HepG2 (cell line): ENCODE results near the gene SETD1A. TPM values are rescaled to one million over a fixed set of nuclear protein-coding genes. Genes with fewer than 3 reads are reported as not detected.

Source experiments
- CBX2 ChIP-seq, 2 experiments: fragments of 200-600 bp in 1 of 2; sonication (generic); formaldehyde crosslinking in 1 of 2; IDR thresholded peaks; 2 replicates each; pipeline versions ENCODE4 v1.7.0 to v1.8.1; 2018 to 2022; ENCODE audit warnings: low read depth in 2 of 2, low read length in 1 of 2, mild to moderate bottlenecking in 1 of 2, missing genetic modification reagents in 1 of 2
- CEBPG ChIP-seq: IDR thresholded peaks from 2 replicates; pipeline ENCODE4 v1.6.1; 2016
- JUND ChIP-seq: sonication (generic); formaldehyde crosslinking; IDR thresholded peaks from 2 replicates; pipeline ENCODE4 v1.8.0; 2022; ENCODE audit warnings: mild to moderate bottlenecking, missing genetic modification reagents
- RBM39 ChIP-seq: fragments of 200-400 bp; formaldehyde crosslinking; IDR thresholded peaks from one replicate; pipeline ENCODE4 v1.6.1; 2018; ENCODE audit warnings: antibody characterized with exemption, mild to moderate bottlenecking, low read depth, low read length; ENCODE audit not compliant: poor library complexity, severe bottlenecking
- RFXAP ChIP-seq: sonication (generic); formaldehyde crosslinking; IDR thresholded peaks from 2 replicates; pipeline ENCODE4 v1.4.0; 2020; ENCODE audit warnings: missing genetic modification reagents, borderline replicate concordance
- THAP8 ChIP-seq: sonication (generic); formaldehyde crosslinking; IDR thresholded peaks from 2 replicates; pipeline ENCODE4 v1.5.1; 2020; ENCODE audit warnings: missing genetic modification reagents, mild to moderate bottlenecking, borderline replicate concordance
- YEATS2 ChIP-seq: sonication (generic); formaldehyde crosslinking; IDR thresholded peaks from 2 replicates; pipeline ENCODE4 v1.4.0; 2020; ENCODE audit warnings: missing genetic modification reagents, borderline replicate concordance
- ZEB1 ChIP-seq: IDR thresholded peaks from 2 replicates; pipeline ENCODE4 v1.6.1; 2012; ENCODE audit warnings: mild to moderate bottlenecking, low read depth, inconsistent platforms; ENCODE audit not compliant: insufficient replicate concordance
- ZNF33B ChIP-seq: sonication (generic); formaldehyde crosslinking; IDR thresholded peaks from 2 replicates; pipeline ENCODE4 v1.5.1; 2020; ENCODE audit warnings: mild to moderate bottlenecking, missing genetic modification reagents
- ZNF615 ChIP-seq: sonication (generic); formaldehyde crosslinking; IDR thresholded peaks from 2 replicates; pipeline ENCODE4 v1.5.0; 2020; ENCODE audit warnings: mild to moderate bottlenecking, missing genetic modification reagents, borderline replicate concordance
- polyA plus RNA-seq, 8 experiments: library from polyadenylated mRNA; depleted of rRNA in 3 of 8; stranded (reverse) in 7 of 8; unstranded in 1 of 8; fragments of >200 nt; fragmentation: Illumina TruSeq in 4 of 8; extraction: Trizol in 4 of 8; gene quantifications; 2 replicates each; pipeline versions ENCODE4 v1.2.1 to v1.2.3, GENCODE V29; 2011 to 2016; ENCODE audit warnings: low read depth in 4 of 8, missing spikeins in 1 of 8, mixed read lengths in 1 of 8; ENCODE audit not compliant: insufficient read depth in 1 of 8
- total RNA-seq, 5 experiments: library from RNA; depleted of rRNA; stranded (reverse); fragments of >200 nt; fragmentation: Illumina TruSeq; extraction: Trizol; gene quantifications; 2 replicates each; pipeline ENCODE4 v1.2.3, GENCODE V29; 2016; ENCODE audit warnings: low read depth in 1 of 5
- TF ChIP-seq, protein P1 (sequence below), 2 experiments: fragments of 450-650 bp in 1 of 2; sonication (generic) in 1 of 2; formaldehyde crosslinking in 1 of 2; IDR thresholded peaks; 2 replicates each; pipeline versions ENCODE4 v1.6.1 to v1.8.0; 2016 to 2022; ENCODE audit warnings: antibody characterized with exemption in 1 of 2, mild to moderate bottlenecking in 1 of 2, missing genetic modification reagents in 1 of 2
- TF ChIP-seq, protein P2 (sequence below): sonication (generic); formaldehyde crosslinking; IDR thresholded peaks from 2 replicates; pipeline ENCODE4 v1.4.0; 2020; ENCODE audit warnings: missing genetic modification reagents, borderline replicate concordance
- TF ChIP-seq, protein P3 (sequence below): IDR thresholded peaks from 2 replicates; pipeline ENCODE4 v1.6.1; 2012; ENCODE audit warnings: inconsistent platforms
- TF ChIP-seq, protein P4 (sequence below): sonication (generic); formaldehyde crosslinking; IDR thresholded peaks from 2 replicates; pipeline ENCODE4 v1.4.0; 2020; ENCODE audit warnings: missing genetic modification reagents, low read depth, mild to moderate bottlenecking, borderline replicate concordance

The SETD1A gene
- total and polyA plus RNA-seq, 2 of the 13 experiments (the other 11 are each of a cell fraction or from before 2014, with no cell fraction given), result 3.8 to 5.6 TPM

DNA sequence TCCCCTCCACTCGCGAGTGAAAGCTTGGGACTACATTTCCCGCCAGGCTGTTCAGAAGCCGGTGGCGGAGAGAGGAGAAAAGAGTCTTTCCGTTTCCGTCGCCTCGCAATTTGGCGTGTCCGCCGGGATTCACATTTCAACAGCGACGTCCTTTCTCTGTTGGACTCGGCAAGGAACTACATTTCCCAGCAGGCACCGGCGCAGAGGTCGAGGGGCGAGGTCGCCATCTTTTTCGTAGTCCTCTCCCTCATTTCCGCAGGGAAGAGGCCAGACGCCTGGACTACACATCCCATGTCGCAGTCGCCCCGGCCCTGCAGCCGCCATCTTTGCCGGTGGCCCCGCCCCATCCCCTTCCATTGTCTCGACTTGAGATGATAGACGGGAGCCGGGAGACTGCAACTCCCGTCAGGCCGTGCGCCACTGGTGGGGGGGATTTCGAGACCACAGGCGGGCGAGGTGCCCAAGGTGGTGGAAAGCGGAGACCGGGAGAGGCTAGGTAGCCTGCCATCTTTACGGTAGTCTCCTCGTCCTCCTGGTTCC, 35.1 kb upstream of the SETD1A start (continued):
- TF ChIP-seq, protein P1, sequence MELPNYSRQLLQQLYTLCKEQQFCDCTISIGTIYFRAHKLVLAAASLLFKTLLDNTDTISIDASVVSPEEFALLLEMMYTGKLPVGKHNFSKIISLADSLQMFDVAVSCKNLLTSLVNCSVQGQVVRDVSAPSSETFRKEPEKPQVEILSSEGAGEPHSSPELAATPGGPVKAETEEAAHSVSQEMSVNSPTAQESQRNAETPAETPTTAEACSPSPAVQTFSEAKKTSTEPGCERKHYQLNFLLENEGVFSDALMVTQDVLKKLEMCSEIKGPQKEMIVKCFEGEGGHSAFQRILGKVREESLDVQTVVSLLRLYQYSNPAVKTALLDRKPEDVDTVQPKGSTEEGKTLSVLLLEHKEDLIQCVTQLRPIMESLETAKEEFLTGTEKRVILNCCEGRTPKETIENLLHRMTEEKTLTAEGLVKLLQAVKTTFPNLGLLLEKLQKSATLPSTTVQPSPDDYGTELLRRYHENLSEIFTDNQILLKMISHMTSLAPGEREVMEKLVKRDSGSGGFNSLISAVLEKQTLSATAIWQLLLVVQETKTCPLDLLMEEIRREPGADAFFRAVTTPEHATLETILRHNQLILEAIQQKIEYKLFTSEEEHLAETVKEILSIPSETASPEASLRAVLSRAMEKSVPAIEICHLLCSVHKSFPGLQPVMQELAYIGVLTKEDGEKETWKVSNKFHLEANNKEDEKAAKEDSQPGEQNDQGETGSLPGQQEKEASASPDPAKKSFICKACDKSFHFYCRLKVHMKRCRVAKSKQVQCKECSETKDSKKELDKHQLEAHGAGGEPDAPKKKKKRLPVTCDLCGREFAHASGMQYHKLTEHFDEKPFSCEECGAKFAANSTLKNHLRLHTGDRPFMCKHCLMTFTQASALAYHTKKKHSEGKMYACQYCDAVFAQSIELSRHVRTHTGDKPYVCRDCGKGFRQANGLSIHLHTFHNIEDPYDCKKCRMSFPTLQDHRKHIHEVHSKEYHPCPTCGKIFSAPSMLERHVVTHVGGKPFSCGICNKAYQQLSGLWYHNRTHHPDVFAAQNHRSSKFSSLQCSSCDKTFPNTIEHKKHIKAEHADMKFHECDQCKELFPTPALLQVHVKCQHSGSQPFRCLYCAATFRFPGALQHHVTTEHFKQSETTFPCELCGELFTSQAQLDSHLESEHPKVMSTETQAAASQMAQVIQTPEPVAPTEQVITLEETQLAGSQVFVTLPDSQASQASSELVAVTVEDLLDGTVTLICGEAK (IDR thresholded peaks at IDR 0.05), result peak; percentile 77
- TF ChIP-seq, protein P1 (CRISPR knock-in tag; IDR thresholded peaks at IDR 0.05), result peak; percentile 34; the same call in 1 of the 2 replicates
- TF ChIP-seq CBX2 (IDR thresholded peaks at IDR 0.05; ENCODE audit: low read depth, low read length) (no peak; the same call in 1 of the 2 replicates), CBX2 (CRISPR knock-in tag; IDR thresholded peaks at IDR 0.05; ENCODE audit: low read depth) (no peak), JUND (no peak; the same call in 1 of the 2 replicates), ZEB1 (no peak), ZNF615 (CRISPR knock-in tag) (no peak), ZNF33B (no peak), THAP8 (no peak; the same call in 1 of the 2 replicates), RBM39 (peak; percentile 17), CEBPG (peak; percentile 63), RFXAP (CRISPR knock-in tag) (0 out of 2 replicates have a peak, but pooled peaks have one; percentile 57), YEATS2 (CRISPR knock-in tag) (no peak; the same call in none of the 2 replicates)
- TF ChIP-seq, protein P2, sequence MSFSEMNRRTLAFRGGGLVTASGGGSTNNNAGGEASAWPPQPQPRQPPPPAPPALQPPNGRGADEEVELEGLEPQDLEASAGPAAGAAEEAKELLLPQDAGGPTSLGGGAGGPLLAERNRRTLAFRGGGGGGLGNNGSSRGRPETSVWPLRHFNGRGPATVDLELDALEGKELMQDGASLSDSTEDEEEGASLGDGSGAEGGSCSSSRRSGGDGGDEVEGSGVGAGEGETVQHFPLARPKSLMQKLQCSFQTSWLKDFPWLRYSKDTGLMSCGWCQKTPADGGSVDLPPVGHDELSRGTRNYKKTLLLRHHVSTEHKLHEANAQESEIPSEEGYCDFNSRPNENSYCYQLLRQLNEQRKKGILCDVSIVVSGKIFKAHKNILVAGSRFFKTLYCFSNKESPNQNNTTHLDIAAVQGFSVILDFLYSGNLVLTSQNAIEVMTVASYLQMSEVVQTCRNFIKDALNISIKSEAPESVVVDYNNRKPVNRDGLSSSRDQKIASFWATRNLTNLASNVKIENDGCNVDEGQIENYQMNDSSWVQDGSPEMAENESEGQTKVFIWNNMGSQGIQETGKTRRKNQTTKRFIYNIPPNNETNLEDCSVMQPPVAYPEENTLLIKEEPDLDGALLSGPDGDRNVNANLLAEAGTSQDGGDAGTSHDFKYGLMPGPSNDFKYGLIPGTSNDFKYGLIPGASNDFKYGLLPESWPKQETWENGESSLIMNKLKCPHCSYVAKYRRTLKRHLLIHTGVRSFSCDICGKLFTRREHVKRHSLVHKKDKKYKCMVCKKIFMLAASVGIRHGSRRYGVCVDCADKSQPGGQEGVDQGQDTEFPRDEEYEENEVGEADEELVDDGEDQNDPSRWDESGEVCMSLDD, result no peak
- TF ChIP-seq, protein P3, sequence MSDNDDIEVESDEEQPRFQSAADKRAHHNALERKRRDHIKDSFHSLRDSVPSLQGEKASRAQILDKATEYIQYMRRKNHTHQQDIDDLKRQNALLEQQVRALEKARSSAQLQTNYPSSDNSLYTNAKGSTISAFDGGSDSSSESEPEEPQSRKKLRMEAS, result no peak
- TF ChIP-seq, protein P4, sequence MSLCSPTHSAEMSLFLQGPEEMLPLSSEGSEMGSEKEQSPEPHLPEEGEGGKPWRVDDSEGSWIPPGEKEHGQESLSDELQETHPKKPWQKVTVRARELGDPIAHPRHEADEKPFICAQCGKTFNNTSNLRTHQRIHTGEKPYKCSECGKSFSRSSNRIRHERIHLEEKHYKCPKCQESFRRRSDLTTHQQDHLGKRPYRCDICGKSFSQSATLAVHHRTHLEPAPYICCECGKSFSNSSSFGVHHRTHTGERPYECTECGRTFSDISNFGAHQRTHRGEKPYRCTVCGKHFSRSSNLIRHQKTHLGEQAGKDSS (CRISPR knock-in tag), result no peak
